Stimulated activated naive CD4-positive, alpha-beta T cell treated with Interleukin-2 at 50 U/mL for 16 hours (primary cell): Measurements from ENCODE around the gene CLDN5.

Source experiments
- DNase-seq: peaks from one replicate; lab custom pipeline; 2025; lab: John Stamatoyannopoulos, UW

CLDN5 gene

GRCh38 chr22:19479355-19480172, 44.6 kb downstream of the CLDN5 start, which contains the start of gene CDC45:
Gene CDC45, plus strand, starts transcription at chr22:19479920. Its CDS starts 49 bp downstream, at chr22:19479969.
- peak; percentile 96 for DNase-seq

DNA sequence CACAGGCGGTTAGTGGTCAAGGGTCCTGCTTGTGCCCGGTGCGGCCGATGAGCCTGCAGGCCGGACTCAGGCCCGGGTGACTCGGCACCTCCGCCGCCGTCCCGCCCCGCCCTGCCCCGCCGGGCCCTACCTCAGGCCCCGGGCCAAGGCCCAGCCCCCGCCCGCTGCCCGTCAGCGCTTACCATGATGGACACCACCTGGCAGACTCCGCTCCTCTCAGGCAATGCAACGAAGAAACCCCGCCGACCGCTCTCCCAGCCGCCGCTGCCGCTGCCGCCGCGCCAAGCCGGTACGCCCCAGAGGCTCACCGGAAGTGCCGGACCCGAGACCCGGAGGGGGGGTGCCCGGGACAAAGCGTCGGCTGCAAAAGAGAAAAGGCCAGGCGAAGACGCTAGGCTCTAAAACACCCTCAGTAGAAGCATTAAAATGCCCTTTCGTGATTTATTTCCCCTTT, 45.3 kb downstream of the CLDN5 start, which contains the start of gene UFD1:
UFD1 (minus strand) TSS at position 293 of the 454 bp plus-strand sequence; CDS start at position 185, 108 bp downstream.
- peak; percentile 80 for DNase-seq

DNA sequence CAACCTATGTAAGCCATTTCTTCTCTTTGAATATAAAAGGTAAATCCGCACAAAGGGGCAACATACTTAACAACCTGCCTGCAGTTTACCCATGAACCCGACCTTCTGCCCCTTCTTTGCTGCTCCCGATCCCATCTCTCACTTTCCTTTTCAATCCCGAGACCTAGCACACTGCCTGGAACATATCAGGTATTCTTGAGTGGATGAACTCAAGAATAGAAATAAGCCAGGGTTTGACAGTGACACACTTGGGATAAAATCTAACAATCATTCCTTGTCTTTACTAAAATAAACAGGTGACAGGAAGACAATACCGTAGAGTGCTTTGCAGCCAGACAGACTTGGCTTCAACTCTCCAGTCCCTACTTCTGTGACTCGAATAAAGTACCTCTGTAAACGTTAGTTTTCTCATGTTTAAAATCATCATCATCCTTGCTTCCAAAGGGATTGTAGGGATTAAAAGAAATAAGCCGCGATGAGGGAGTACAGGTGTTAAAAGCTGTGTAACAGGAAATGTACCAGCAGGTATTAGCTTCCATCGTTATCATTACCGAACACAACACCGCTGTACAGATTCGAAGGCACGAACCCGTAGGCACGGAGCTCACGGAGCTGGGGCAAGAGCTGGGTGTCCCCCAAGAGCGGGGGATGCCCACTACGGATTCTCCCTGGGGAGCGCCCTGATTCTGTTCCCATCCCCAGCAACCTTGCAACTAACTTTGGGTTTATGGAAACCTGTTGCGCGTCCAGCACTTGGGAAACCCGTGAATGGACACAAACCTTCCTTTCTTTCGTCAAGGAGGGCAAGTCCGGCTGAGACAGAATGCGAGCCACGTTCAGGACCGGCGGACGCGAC, 45.9 kb downstream of the CLDN5 start:
- DNase-seq: peak; percentile 6

- DNase-seq: no peak
These were observed 46.7 kb downstream of the CLDN5 start for GRCh38 chr22:19477321-19478044.

- no peak for DNase-seq
These were observed 48.2 kb downstream of the CLDN5 start for GRCh38 chr22:19476023-19476422.

- no peak for DNase-seq
These were observed 50.6 kb downstream of the CLDN5 start for GRCh38 chr22:19473578-19473977.
